GM23248 (cell line): ENCODE results near the gene UBE2QL1. TPM values are rescaled to one million over a fixed set of nuclear protein-coding genes. Genes with fewer than 3 reads are reported as not detected.

Experiments used
- DNase-seq: peaks from one replicate; pipeline ENCODE4 v3.0.0-alpha.2; 2015
- H2AFZ ChIP-seq: fragments of 200-600 bp; sonication (generic); 2 replicates; pipeline ENCODE4 v1.6.1; 2016; ENCODE audit warnings: antibody characterized with exemption
- H3F3A ChIP-seq: fragments of 200-600 bp; sonication (generic); 2 replicates; pipeline ENCODE4 v1.6.1; 2016; ENCODE audit warnings: mild to moderate bottlenecking, antibody characterized with exemption, mixed run types; ENCODE audit not compliant: insufficient read depth
- H3K27ac ChIP-seq: fragments of 200-600 bp; sonication (generic); 2 replicates; pipeline ENCODE4 v1.5.1; 2016; ENCODE audit warnings: mild to moderate bottlenecking
- H3K27me3 ChIP-seq: fragments of 200-600 bp; sonication (generic); replicated peaks from 2 replicates; pipeline ENCODE4 v1.6.1; 2016; ENCODE audit warnings: mild to moderate bottlenecking; ENCODE audit not compliant: insufficient read depth
- H3K36me3 ChIP-seq: fragments of 200-600 bp; sonication (generic); 2 replicates; pipeline ENCODE4 v1.6.1; 2016; ENCODE audit warnings: low read depth, mild to moderate bottlenecking
- H3K4me1 ChIP-seq: fragments of 200-600 bp; sonication (generic); 2 replicates; pipeline ENCODE4 v1.6.1; 2016; ENCODE audit warnings: mild to moderate bottlenecking; ENCODE audit not compliant: insufficient read depth
- H3K4me2 ChIP-seq: fragments of 200-600 bp; sonication (generic); one replicate; pipeline ENCODE4 v1.6.1; 2016; ENCODE audit warnings: mild to moderate bottlenecking; ENCODE audit not compliant: unreplicated experiment
- H3K4me3 ChIP-seq: fragments of 200-600 bp; sonication (generic); 2 replicates; pipeline ENCODE4 v1.5.1; 2016; ENCODE audit warnings: mild to moderate bottlenecking
- H3K79me2 ChIP-seq: fragments of 200-600 bp; sonication (generic); 2 replicates; pipeline ENCODE4 v1.6.1; 2016; ENCODE audit warnings: mild to moderate bottlenecking; ENCODE audit not compliant: insufficient read depth
- H3K9ac ChIP-seq: fragments of 200-600 bp; sonication (generic); 2 replicates; pipeline ENCODE4 v1.6.1; 2016; ENCODE audit warnings: mild to moderate bottlenecking
- H3K9me2 ChIP-seq: fragments of 200-600 bp; sonication (generic); 2 replicates; pipeline ENCODE4 v1.6.1; 2016; ENCODE audit warnings: mixed run types, mild to moderate bottlenecking, moderate library complexity; ENCODE audit not compliant: insufficient read depth
- H3K9me3 ChIP-seq: fragments of 200-600 bp; sonication (generic); one replicate; pipeline ENCODE4 v1.6.1; 2017; ENCODE audit warnings: low read depth
- H4K20me1 ChIP-seq: fragments of 200-600 bp; sonication (generic); 2 replicates; pipeline ENCODE4 v1.6.0; 2016; ENCODE audit not compliant: insufficient read depth
- EZH2 ChIP-seq: fragments of 200-600 bp; sonication (generic); IDR thresholded peaks from 2 replicates; pipeline ENCODE4 v1.6.1; 2018; ENCODE audit warnings: antibody characterized with exemption, mild to moderate bottlenecking; ENCODE audit not compliant: insufficient read depth, poor library complexity, severe bottlenecking
- EZH2phosphoT487 ChIP-seq: fragments of 200-600 bp; sonication (generic); IDR thresholded peaks from 2 replicates; pipeline ENCODE4 v1.6.1; 2018; ENCODE audit warnings: antibody characterized with exemption, moderate library complexity, mild to moderate bottlenecking, low read depth; ENCODE audit not compliant: insufficient read depth
- WGBS, 2 experiments: methylation state at CpG; one replicate each; pipeline ENCODE4 v1.1.6; 2015 to 2017; ENCODE audit warnings: low lambda C conversion rate in 2 of 2, low coverage in 1 of 2; ENCODE audit errors: missing lambda C conversion rate in 2 of 2; 5-methylcytosine and 5-hydroxymethylcytosine counted together
- in situ Hi-C: fragments of 300-500 bp; cut with MboI; formaldehyde crosslinking; loops from 2 replicates; pipeline ENCODE4 v1.15.0; 2020
- polyA plus RNA-seq: library from polyadenylated mRNA; unstranded; fragments of >200 nt; fragmentation: Nextera tagmentation; extraction: Ambion mirVana; gene quantifications from 2 replicates; pipeline ENCODE4 v1.2.1, GENCODE V29; 2016
- total RNA-seq: library from RNA; depleted of rRNA; stranded (reverse); fragments of >200 nt; shearing (Covaris generic); gene quantifications from 2 replicates; pipeline ENCODE4 v1.2.3, GENCODE V29; 2014; rRNA removed

The UBE2QL1 gene
- total and polyA plus RNA-seq, 2 experiments from 2014 or later, result not detected

- H3K79me2 ChIP-seq, result no peaks in the 10 kb centered on the region
- no peaks in the 10 kb centered on the region for H4K20me1 ChIP-seq
- DNase-seq, result no peak
- H2AFZ ChIP-seq, result no peak overlapping the region
- no peaks in the 10 kb centered on the region for H3K9me3 ChIP-seq
- H3K9me2 ChIP-seq, result no peaks in the 10 kb centered on the region
- H3K4me3 ChIP-seq, result no peak overlapping the region
- H3K27me3 ChIP-seq, result no peaks in the 10 kb centered on the region
- WGBS, 2 experiments, result 24 to 31% methylated on average over 3 to 6 of the region's 6 CpGs
- H3K4me2 ChIP-seq, result no peak overlapping the region
- H3K9ac ChIP-seq, result no peak overlapping the region
- TF ChIP-seq EZH2phosphoT487, result no peak
- H3K36me3 ChIP-seq, result no peaks in the 10 kb centered on the region
- H3K4me1 ChIP-seq, result no peaks in the 10 kb centered on the region
- H3F3A ChIP-seq, result no peaks in the 10 kb centered on the region
- in situ Hi-C loops, result no loop called here
- H3K27ac ChIP-seq, result no peak overlapping the region
These were observed 94.7 kb downstream of the UBE2QL1 start for GRCh38 chr5:6543346-6543730.

- Histone ChIP-seq H3K27me3 (no peaks in the 10 kb centered on the region), H2AFZ (no peak overlapping the region), H3K9me3 (no peaks in the 10 kb centered on the region), H3K9ac (no peak overlapping the region), H3K4me1 (no peaks in the 10 kb centered on the region), H3K27ac (no peak overlapping the region), H3K79me2 (no peaks in the 10 kb centered on the region), H3F3A (no peaks in the 10 kb centered on the region), H3K4me2 (no peak overlapping the region), H3K4me3 (no peak overlapping the region), H3K36me3 (no peaks in the 10 kb centered on the region), H3K9me2 (no peaks in the 10 kb centered on the region), H4K20me1 (no peaks in the 10 kb centered on the region)
- TF ChIP-seq EZH2phosphoT487, result no peak
- TF ChIP-seq EZH2, result no peak
- no peak for DNase-seq
- WGBS, 2 experiments, result 32 to 35% methylated on average over 9 to 12 of the region's 12 CpGs
- in situ Hi-C loops, result no loop called here
These were observed 95.3 kb downstream of the UBE2QL1 start for GRCh38 chr5:6543830-6544560.

Other genes with a start within 250 kb of the UBE2QL1 start
- 11.5 and 27.2 TPM in 2 replicates for gene MED10, start 70.3 kb upstream of the UBE2QL1 start, total RNA-seq
- 114 and 117 TPM in 2 replicates for gene MED10, start 70.3 kb upstream of the UBE2QL1 start, polyA plus RNA-seq
- 43.0 and 51.0 TPM in 2 replicates for gene NSUN2, start 184.2 kb downstream of the UBE2QL1 start, total RNA-seq
- gene NSUN2, start 184.2 kb downstream of the UBE2QL1 start, polyA plus RNA-seq, result 47.2 and 48.2 TPM in 2 replicates
- gene SRD5A1, start 184.6 kb downstream of the UBE2QL1 start, total RNA-seq, result 11.8 and 20.2 TPM in 2 replicates
- gene SRD5A1, start 184.6 kb downstream of the UBE2QL1 start, polyA plus RNA-seq, result 18.8 and 18.9 TPM in 2 replicates